Lung (tissue), 12 donors: Measurements from ENCODE around the gene NR2C2. TPM values are rescaled to one million over a fixed set of nuclear protein-coding genes. Genes with fewer than 3 reads are reported as not detected.

Source experiments
- ATAC-seq: fragments of 200-7000 bp; cut with Tn5 transposase; one replicate; pipeline ENCODE4 v1.9.1; 2020; ENCODE audit warnings: moderate number of reproducible peaks; ENCODE audit not compliant: insufficient read depth, low FRiP score
- DNase-seq, 3 donors: peaks; one replicate each; pipeline ENCODE4 v3.0.0-alpha.2; 2013 to 2017
- H3K27ac ChIP-seq, 2 donors: one replicate each; pipeline ENCODE4 v1.5.1; 2013; ENCODE audit warnings: mild to moderate bottlenecking in 2 of 2, moderate library complexity in 2 of 2, control low read depth in 1 of 2, inconsistent platforms in 1 of 2, low read depth in 1 of 2, low read length in 1 of 2
- H3K27me3 ChIP-seq, 3 donors: one replicate each; pipeline ENCODE4 v1.5.1; 2013; ENCODE audit warnings: low read length in 2 of 3; ENCODE audit not compliant: control insufficient read depth in 3 of 3, insufficient read depth in 3 of 3
- H3K36me3 ChIP-seq, 4 donors: one replicate each; pipeline ENCODE4 v1.5.1; 2013; ENCODE audit warnings: low read length in 4 of 4, mild to moderate bottlenecking in 1 of 4, moderate library complexity in 1 of 4; ENCODE audit not compliant: control insufficient read depth in 4 of 4, insufficient read depth in 4 of 4
- H3K4me1 ChIP-seq, 5 donors: one replicate each; pipeline ENCODE4 v1.5.1; 2013; ENCODE audit warnings: low read length in 5 of 5, mild to moderate bottlenecking in 2 of 5, moderate library complexity in 1 of 5; ENCODE audit not compliant: control insufficient read depth in 5 of 5, insufficient read depth in 5 of 5
- H3K4me3 ChIP-seq: one replicate; pipeline ENCODE4 v1.5.1; 2013; ENCODE audit warnings: mild to moderate bottlenecking, control low read depth, moderate library complexity
- H3K9ac ChIP-seq, 2 donors: one replicate each; pipeline ENCODE4 v1.5.1; 2013; ENCODE audit warnings: low read length in 2 of 2, control low read depth in 1 of 2; ENCODE audit not compliant: insufficient read depth in 1 of 2
- H3K9me3 ChIP-seq, 4 donors: one replicate each; pipeline ENCODE4 v1.5.1; 2013; ENCODE audit warnings: low read length in 3 of 4, mild to moderate bottlenecking in 1 of 4, moderate library complexity in 1 of 4; ENCODE audit not compliant: control insufficient read depth in 4 of 4, insufficient read depth in 3 of 4
- CTCF ChIP-seq: IDR thresholded peaks from 2 replicates; pipeline ENCODE4 v1.5.1; 2012; ENCODE audit warnings: mild to moderate bottlenecking; ENCODE audit errors: control extremely low read depth, extremely low read depth
- WGBS, 2 donors: extraction: QIAGEN DNeasy Blood & Tissue Kit; methylation state at CpG; one replicate each; pipeline ENCODE4 v1.1.7; 2013; 5-methylcytosine and 5-hydroxymethylcytosine counted together
- polyA plus RNA-seq, 2 donors: library from polyadenylated mRNA; stranded (reverse); fragments of 200-250 nt; gene quantifications; one replicate each; pipeline ENCODE4 v1.2.1, GENCODE V29; 2013
- total RNA-seq, 2 donors: library from RNA; depleted of rRNA in 1 of 2; stranded (reverse); fragments of >200 nt in 1 of 2; gene quantifications; one replicate each; pipeline ENCODE4 v1.2.1, GENCODE V29; 2014 to 2021
- donor health status: control.
- donor health status: control.
- donor health status: Bipolar disorder and iron deficiency.
- donor health status: healthy.
- donor health status: DM: yes; HTN: yes; CAD: no.

Gene NR2C2
- total and polyA plus RNA-seq, 4 donors: 9.2 to 71.0 (median 24.8) TPM

- no peak overlapping the region for H3K27ac ChIP-seq
- no peaks in the 10 kb centered on the region for H3K27me3 ChIP-seq
- no peak for TF ChIP-seq CTCF
- H3K4me1 ChIP-seq: peaks cover 0 to 2% (median 0%) of the 10 kb centered on the region in 5 donors
- H3K9me3 ChIP-seq: peaks cover 0 to 3% (median 0%) of the 10 kb centered on the region in 4 donors
- no peak overlapping the region for H3K4me3 ChIP-seq
- ATAC-seq: no peak
- H3K36me3 ChIP-seq: peaks cover 10 to 31% (median 27%) of the 10 kb centered on the region in 4 donors
- no peak for DNase-seq
- H3K9ac ChIP-seq: no peak overlapping the region
- WGBS, 2 donors: 98 to 100% methylated on average over 5 of the region's 5 CpGs
Measured at GRCh38 chr3:15009167-15009566, 61.8 kb downstream of the NR2C2 start.

GRCh38 chr3:15010664-15011063 lies 63.3 kb downstream of the NR2C2 start:
- Histone ChIP-seq H3K36me3 (peaks cover 14 to 34% (median 32%) of the 10 kb centered on the region in 4 donors), H3K4me1 (peaks cover 0 to 2% (median 0%) of the 10 kb centered on the region in 5 donors), H3K27me3 (no peaks in the 10 kb centered on the region), H3K4me3 (no peak overlapping the region), H3K9ac (no peak overlapping the region), H3K27ac (no peak overlapping the region), H3K9me3 (no peaks in the 10 kb centered on the region)
- no peak for DNase-seq
- WGBS, 2 donors: 100% methylated on average over 1 of the region's 1 CpG
- ATAC-seq: no peak
- no peak for TF ChIP-seq CTCF

- no peaks in the 10 kb centered on the region for H3K9me3 ChIP-seq
Measured at GRCh38 chr3:15011174-15011573, 63.8 kb downstream of the NR2C2 start.

More at GRCh38 chr3:15011174-15011573, 63.8 kb downstream of the NR2C2 start:
- Histone ChIP-seq H3K27me3 (no peaks in the 10 kb centered on the region), H3K36me3 (peaks cover 17 to 38% (median 33%) of the 10 kb centered on the region in 4 donors), H3K4me1 (peaks cover 0 to 2% (median 0%) of the 10 kb centered on the region in 5 donors), H3K4me3 (no peak overlapping the region), H3K9ac (no peak overlapping the region), H3K27ac (no peak overlapping the region)
- 97% methylated on average over 5 of the region's 5 CpGs for WGBS, 2 donors
- no peak for ATAC-seq
- no peak for DNase-seq
- no peak for TF ChIP-seq CTCF
